ENCODE data around the gene LHX3. TPM values are rescaled to one million over a fixed set of nuclear protein-coding genes. Genes with fewer than 3 reads are reported as not detected.

The LHX3 gene
- total RNA-seq, 1 experiment from 2014 or later, result not detected

DNA sequence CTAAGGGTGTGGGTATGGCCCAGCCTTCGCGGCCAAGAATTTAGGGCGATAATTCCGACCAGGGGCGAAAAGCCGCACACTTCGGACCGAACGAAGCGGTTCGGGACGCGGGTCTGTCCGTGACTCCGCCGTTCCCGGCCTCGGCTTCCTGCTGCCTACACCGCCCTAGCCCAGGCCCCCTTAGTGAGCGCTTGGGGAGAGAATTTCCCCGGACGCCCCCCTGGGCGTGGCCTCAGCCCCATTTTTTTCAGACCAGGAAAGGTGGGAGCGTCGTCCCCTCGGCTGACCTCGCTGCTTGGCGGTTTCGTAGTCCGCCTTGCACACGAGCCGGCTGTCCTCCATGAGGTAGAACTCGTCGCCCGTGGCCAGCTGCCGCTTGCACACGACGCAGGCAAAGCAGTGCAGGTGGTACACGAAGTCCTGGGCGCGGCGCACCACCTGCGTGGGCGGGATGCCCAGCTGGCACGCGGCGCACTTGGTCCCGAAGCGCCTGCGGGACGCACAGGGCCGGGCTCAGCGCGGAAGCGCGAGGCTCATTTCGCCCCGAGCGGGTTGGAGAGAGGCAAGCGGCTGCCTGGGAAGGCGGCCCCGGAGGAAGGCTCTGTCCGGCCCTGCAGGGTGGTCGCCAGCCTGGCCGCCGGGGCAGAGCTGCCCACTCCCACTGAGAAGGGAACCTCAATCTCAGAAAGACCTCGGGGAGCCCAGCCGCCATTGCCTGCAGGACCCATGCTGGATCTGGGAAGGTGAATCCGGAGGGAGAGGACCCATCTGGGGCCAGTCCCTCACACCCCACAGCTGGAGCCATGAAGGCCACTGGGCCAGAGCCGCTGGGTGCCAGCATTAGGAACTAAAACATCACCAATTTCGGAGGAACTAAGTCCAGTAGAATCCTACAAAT is 5.3 kb downstream of the LHX3 start:
- H3K23ac ChIP-seq (ENCODE audit: insufficient read length, low read depth, low read length), result no peak overlapping the region
- Mint-ChIP-seq H3K4me3 (peak overlapping the region in 1 of 2 experiments; percentile 56; a peak in 2 of 5 replicates), H3K4me1 (peaks cover 11 to 29% of the 10 kb centered on the region in 2 experiments), H3K9me3 (no peaks in the 10 kb centered on the region), H3K36me3 (ENCODE audit: insufficient read depth in 1 of 3, low read depth in 3 of 3) (no peaks in the 10 kb centered on the region), H3K27ac (no peak overlapping the region), H3K27me3 (ENCODE audit: low read depth) (peaks cover 97% of the 10 kb centered on the region)
- H4K20me1 ChIP-seq (ENCODE audit: control insufficient read depth, insufficient read depth, insufficient read length), result no peaks in the 10 kb centered on the region
- no peaks in the 10 kb centered on the region for H3K4me1 ChIP-seq (ENCODE audit: insufficient read depth, low read length)
- H2AK5ac ChIP-seq (ENCODE audit: insufficient read length, low read length), result no peak overlapping the region
- TF ChIP-seq, protein P1, sequence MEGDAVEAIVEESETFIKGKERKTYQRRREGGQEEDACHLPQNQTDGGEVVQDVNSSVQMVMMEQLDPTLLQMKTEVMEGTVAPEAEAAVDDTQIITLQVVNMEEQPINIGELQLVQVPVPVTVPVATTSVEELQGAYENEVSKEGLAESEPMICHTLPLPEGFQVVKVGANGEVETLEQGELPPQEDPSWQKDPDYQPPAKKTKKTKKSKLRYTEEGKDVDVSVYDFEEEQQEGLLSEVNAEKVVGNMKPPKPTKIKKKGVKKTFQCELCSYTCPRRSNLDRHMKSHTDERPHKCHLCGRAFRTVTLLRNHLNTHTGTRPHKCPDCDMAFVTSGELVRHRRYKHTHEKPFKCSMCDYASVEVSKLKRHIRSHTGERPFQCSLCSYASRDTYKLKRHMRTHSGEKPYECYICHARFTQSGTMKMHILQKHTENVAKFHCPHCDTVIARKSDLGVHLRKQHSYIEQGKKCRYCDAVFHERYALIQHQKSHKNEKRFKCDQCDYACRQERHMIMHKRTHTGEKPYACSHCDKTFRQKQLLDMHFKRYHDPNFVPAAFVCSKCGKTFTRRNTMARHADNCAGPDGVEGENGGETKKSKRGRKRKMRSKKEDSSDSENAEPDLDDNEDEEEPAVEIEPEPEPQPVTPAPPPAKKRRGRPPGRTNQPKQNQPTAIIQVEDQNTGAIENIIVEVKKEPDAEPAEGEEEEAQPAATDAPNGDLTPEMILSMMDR (conservative IDR thresholded peaks at IDR 0.05), result no peak
- no peaks in the 10 kb centered on the region for H3K79me1 ChIP-seq (ENCODE audit: insufficient read depth, low read depth, low read length, poor library complexity, severe bottlenecking)
- peaks cover 5% of the 10 kb centered on the region for H3K23me2 ChIP-seq (ENCODE audit: insufficient read length, low read depth, low read length, poor library complexity, severe bottlenecking)
- H2BK5ac ChIP-seq (ENCODE audit: insufficient read length, low read length), result no peak overlapping the region
- WGBS (ENCODE audit: extremely low coverage, insufficient read length, low lambda C conversion rate), result no CpG with 5 or more reads among the region's 71 CpGs
- H3K4me2 ChIP-seq (ENCODE audit: insufficient read depth, insufficient read length, low read length), result peak overlapping the region; percentile 32
- H3K56ac ChIP-seq (ENCODE audit: insufficient read length, low read depth, low read length), result no peak overlapping the region
- no peak overlapping the region for H2BK120ac ChIP-seq (ENCODE audit: low read depth, low read length, poor library complexity, severe bottlenecking)
- no peak overlapping the region for H2BK20ac ChIP-seq (ENCODE audit: low read depth, low read length, poor library complexity, severe bottlenecking)
- H3K14ac ChIP-seq (ENCODE audit: insufficient read depth, low read length), result no peak overlapping the region
- no peak overlapping the region for H2BK15ac ChIP-seq (ENCODE audit: low read depth, low read length)
- no peak overlapping the region for H2AFZ ChIP-seq (ENCODE audit: low read length)
- no peak overlapping the region for H3T11ph ChIP-seq (ENCODE audit: low read length)
- H4K91ac ChIP-seq (ENCODE audit: insufficient read length, low read depth, low read length), result no peak overlapping the region
- H3K9me3 ChIP-seq (ENCODE audit: control insufficient read depth, low read depth, low read length), result no peaks in the 10 kb centered on the region
- no peak overlapping the region for H3K27ac ChIP-seq (ENCODE audit: insufficient read length, low read depth, low read length)
- H3K27me3 ChIP-seq (ENCODE audit: insufficient read depth, low read length), result peaks cover 89% of the 10 kb centered on the region
- DNase-seq, result no peak
- no peaks in the 10 kb centered on the region for H3K79me2 ChIP-seq (ENCODE audit: insufficient read depth, low read length)
- no peak overlapping the region for H3K18ac ChIP-seq (ENCODE audit: insufficient read length, low read depth, low read length)
- H3K9ac ChIP-seq (ENCODE audit: extremely low read depth, insufficient read length, low read length), result no peak overlapping the region
- H2BK12ac ChIP-seq (ENCODE audit: insufficient read length, low read depth, low read length), result no peak overlapping the region
- no peak overlapping the region for H4K5ac ChIP-seq (ENCODE audit: insufficient read length, low read depth, low read length)
- H3K4ac ChIP-seq (ENCODE audit: low read depth, low read length), result no peak overlapping the region
- no peak overlapping the region for H4K8ac ChIP-seq (replicated peaks; ENCODE audit: insufficient read length, low read depth, low read length)

Measured in H9 (cell line).